ENCODE data around the gene GMEB2. TPM values are rescaled to one million over a fixed set of nuclear protein-coding genes. Genes with fewer than 3 reads are reported as not detected.

Gene GMEB2
- polyA plus RNA-seq, 1 of the 3 experiments (the other 2 are of a cell fraction), result 6.5 TPM

DNA sequence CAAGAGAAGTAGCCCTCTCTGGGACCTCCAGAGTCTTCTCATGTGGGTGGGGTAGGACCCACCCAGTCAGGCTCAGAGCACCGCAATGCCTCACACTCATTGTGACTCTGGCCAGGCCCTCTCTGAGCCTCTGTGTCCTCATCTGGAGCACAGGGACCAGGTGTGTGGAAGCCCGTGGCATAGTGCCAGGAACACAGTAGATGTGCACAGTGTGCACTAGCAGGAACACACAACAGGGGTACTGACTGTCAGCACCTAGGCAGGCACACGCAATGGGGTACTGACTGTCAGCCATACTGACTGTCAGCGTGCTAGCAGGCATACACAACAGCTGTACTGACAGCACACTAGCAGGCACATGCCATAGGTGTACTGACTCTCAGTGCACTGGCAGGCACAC lies 28.3 kb upstream of the GMEB2 start:
- DNase-seq, result no peak
- Histone ChIP-seq H2AFZ (ENCODE audit: low read depth) (no peak overlapping the region), H3K27me3 (ENCODE audit: insufficient read depth) (no peaks in the 10 kb centered on the region), H4K20me1 (ENCODE audit: insufficient read depth) (peaks cover 14% of the 10 kb centered on the region), H3K9me3 (no peaks in the 10 kb centered on the region), H3K79me2 (ENCODE audit: insufficient read depth) (peaks cover 32% of the 10 kb centered on the region), H3K27ac (ENCODE audit: low read depth in 2 of 2, low read length in 1 of 2) (no peak overlapping the region; a peak in 1 of 4 replicates), H3F3A (replicated peaks; ENCODE audit: insufficient read depth) (peaks cover 8% of the 10 kb centered on the region), H3K4me1 (ENCODE audit: control insufficient read depth in 1 of 2, insufficient read depth in 2 of 2, low read depth in 1 of 2, low read length in 1 of 2) (peaks cover 13 to 36% of the 10 kb centered on the region in 2 experiments; a peak in 2 of 4 replicates), H3K4me2 (no peak overlapping the region), H3K36me3 (replicated peaks in 1 of 2; ENCODE audit: control insufficient read depth in 1 of 2, insufficient read depth in 2 of 2, low read length in 1 of 2) (no peaks in the 10 kb centered on the region), H3K9ac (no peak overlapping the region), H3K4me3 (ENCODE audit: low read depth in 2 of 2, low read length in 1 of 2) (no peak overlapping the region), H3K9me2 (no peaks in the 10 kb centered on the region)
- no peak for TF ChIP-seq TCF12 (IDR thresholded peaks at IDR 0.05)
- no peak for TF ChIP-seq EZH2phosphoT487 (IDR thresholded peaks at IDR 0.05; ENCODE audit: borderline replicate concordance, low read depth)
- no peak for TF ChIP-seq YY1 (IDR thresholded peaks at IDR 0.05; ENCODE audit: low read depth)
- no peak for TF ChIP-seq CTCF (IDR thresholded peaks at IDR 0.05)
- no peak for TF ChIP-seq REST (IDR thresholded peaks at IDR 0.05; ENCODE audit: low read depth, low read length)
- TF ChIP-seq NFIC (IDR thresholded peaks at IDR 0.05; ENCODE audit: borderline replicate concordance), result no peak
- TF ChIP-seq TAF1 (IDR thresholded peaks at IDR 0.05; ENCODE audit: borderline replicate concordance, low read depth, low read length), result no peak
- no peak for TF ChIP-seq JUND (IDR thresholded peaks at IDR 0.05)
- TF ChIP-seq, protein P1, sequence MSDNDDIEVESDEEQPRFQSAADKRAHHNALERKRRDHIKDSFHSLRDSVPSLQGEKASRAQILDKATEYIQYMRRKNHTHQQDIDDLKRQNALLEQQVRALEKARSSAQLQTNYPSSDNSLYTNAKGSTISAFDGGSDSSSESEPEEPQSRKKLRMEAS (IDR thresholded peaks at IDR 0.05; ENCODE audit: low read depth), result no peak
- TF ChIP-seq SIN3A (IDR thresholded peaks at IDR 0.05; ENCODE audit: borderline replicate concordance, low read depth, low read length), result no peak
- no peak for TF ChIP-seq RFX5 (IDR thresholded peaks at IDR 0.05; ENCODE audit: low read length)
- POLR2A ChIA-PET, result no interaction called here
- 90% methylated on average over 2 of the region's 4 CpGs for WGBS (ENCODE audit: low lambda C conversion rate)
- CTCF ChIA-PET, result interaction anchor here (5.5 kb wide), 1 partner anchor 117 kb away, joined by 27 read pairs; the partner anchor contains the start of gene PTK6
